GM21717 (cell line): ENCODE measurements around the gene BAZ1B.
A peak's percentile ranks its signal among the peaks of the same experiment; 100 is the strongest.
"Not testable (repeated sequence)": the region's sequence is repeated elsewhere in the genome, so short reads cannot be mapped to it uniquely, and the experiment has no call there.

ENCODE experiments used
- ATAC-seq: cut with Tn5 transposase; IDR thresholded peaks from one replicate; pipeline ENCODE4 v1.9.1; 2021; ENCODE audit warnings: mild to moderate bottlenecking, moderate library complexity; ENCODE audit not compliant: unreplicated experiment

Gene BAZ1B

DNA sequence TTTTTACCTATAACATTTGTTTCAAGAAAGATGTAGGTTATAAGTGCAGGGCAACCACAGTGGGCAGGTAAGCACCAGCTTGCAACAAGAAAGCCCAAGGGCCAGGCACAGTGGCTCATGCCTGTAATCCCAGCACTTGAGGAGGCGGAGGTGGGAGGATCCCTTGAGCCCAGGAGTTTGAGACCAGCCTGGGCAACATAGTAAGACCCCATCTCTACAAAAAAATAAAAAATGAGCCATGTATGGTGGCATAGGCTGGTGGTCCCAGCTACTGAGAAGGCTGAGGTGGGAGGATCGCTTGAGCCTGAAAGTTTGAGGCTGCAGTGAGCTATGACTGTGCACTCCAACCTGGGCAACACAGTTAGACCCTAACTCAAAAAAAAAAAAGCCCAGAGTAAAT, 22.6 kb upstream of the BAZ1B start:
- no peak for ATAC-seq

DNA sequence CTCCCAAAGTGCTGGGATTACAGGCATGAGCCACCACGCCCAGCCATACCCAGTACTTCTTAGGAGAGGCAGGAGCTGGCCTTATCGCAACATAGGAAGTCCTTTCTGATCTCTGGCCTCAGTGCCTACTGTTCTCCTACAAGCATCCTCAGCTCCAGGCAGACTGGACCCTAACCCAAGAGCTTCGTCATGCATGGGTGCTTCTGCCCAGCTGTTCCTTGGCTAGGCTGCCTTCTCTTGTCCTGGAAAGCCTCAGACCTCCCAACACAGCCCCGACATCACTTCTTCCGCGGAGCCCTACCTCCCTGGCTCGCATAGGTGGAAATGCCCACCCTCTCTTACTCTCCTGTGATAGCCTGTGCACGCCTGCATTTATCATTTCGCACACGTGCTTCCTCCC, 19.6 kb upstream of the BAZ1B start:
- no peak for ATAC-seq

DNA sequence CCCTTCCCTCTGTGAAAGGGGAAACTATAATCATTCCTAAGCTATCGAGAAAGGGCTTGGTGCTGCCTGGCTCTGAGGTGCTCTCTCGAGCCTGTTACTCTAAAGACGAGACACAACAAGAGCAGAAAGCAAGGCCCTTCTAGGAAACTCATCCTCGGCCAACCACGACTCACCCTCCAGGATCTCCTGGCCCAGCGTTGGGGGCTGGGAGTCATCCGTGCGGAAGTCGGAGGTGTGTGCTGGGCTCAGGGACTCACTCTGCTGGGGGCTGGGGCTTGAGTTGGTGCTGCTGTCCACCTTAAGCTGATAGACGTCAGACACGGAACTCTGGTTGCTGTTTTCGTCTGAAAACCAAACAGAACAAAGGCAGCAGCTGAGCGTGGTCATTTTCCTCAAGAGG, 17.6 kb upstream of the BAZ1B start:
- no peak for ATAC-seq

- ATAC-seq, result not testable (repeated sequence)
Observed at GRCh38 chr7:73538510-73538909, 16.4 kb upstream of the BAZ1B start.

DNA sequence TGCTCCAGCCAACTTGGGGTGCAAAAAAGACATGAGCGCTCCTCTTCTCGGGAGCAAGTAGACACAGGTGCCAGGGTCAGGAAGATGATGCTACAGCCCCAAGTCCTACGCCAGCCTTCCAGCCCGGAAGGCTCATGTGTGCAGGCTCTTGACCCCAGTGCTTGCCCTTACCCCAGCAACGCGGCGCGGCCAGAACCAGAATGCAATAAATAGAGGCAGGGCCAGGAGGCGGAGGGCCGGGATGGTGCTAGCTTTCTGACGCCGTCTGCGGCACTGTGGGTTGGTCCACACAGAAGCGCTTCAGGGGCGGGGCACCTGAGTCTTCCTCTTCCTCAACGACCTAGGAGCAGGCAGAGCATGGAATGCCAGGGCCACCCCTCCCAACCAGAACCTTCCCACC, 15.0 kb upstream of the BAZ1B start:
- no peak for ATAC-seq

- ATAC-seq, result no peak
Observed at GRCh38 chr7:73536479-73536878, 14.4 kb upstream of the BAZ1B start.

DNA sequence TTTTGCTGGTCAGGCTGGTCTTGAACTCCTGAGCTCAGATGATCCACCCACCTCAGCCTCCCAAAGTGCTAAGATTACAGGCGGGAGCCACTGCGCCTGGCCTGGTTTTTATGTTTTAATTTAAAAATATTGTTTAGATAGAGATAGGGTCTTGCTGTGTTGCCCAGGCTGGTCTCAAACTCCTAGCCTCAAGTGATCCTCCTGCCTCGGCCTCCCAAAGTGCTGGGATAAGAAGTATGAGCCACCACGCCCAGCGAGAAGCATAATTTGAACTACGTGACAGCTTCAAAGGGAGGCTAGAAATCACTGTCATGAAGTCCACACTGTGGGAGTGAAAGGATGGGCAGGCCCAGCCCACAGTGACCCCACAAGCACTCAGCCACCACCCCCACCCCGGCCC, 13.8 kb upstream of the BAZ1B start:
- not testable (repeated sequence) for ATAC-seq

DNA sequence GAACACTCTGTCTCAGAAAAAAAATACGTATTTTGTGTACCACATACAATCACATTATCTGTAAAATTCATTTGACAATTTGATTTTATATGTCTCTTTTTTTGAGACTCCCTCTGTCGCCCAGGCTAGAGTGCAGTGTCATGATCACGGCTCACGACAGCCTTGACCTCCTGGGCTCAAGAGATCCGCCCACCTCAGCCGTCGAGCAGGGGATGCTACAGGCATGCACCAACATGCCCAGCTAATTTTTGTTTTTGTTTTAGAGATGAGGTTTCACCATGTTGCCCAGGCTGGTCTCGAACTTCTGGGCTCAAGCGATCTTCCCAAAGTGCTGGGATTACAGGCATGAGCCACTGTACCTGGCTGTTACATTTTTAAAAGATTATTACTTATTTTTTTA, 11.6 kb upstream of the BAZ1B start:
- ATAC-seq, result no peak

DNA sequence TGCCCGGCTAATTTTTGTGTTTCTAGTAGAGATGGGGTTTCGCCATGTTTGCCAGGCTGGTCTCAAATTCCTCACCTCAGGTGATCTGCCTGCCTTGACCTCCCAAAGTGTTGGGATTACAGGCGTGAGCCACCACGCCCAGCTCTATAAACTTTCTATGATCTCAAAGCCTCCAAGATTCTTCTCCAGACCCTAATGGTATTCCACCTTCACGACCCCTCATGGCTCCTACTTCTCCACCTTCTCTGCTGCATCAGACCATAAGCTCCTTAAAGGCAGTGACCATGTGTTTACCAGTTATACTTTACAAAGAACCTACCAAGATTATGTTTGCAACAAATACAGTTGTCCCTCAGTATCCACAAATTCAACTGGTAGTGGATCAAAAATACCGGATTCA, 10.1 kb upstream of the BAZ1B start:
- ATAC-seq, result no peak

- no peak for ATAC-seq
Observed at GRCh38 chr7:73530800-73531199, 8.7 kb upstream of the BAZ1B start.

DNA sequence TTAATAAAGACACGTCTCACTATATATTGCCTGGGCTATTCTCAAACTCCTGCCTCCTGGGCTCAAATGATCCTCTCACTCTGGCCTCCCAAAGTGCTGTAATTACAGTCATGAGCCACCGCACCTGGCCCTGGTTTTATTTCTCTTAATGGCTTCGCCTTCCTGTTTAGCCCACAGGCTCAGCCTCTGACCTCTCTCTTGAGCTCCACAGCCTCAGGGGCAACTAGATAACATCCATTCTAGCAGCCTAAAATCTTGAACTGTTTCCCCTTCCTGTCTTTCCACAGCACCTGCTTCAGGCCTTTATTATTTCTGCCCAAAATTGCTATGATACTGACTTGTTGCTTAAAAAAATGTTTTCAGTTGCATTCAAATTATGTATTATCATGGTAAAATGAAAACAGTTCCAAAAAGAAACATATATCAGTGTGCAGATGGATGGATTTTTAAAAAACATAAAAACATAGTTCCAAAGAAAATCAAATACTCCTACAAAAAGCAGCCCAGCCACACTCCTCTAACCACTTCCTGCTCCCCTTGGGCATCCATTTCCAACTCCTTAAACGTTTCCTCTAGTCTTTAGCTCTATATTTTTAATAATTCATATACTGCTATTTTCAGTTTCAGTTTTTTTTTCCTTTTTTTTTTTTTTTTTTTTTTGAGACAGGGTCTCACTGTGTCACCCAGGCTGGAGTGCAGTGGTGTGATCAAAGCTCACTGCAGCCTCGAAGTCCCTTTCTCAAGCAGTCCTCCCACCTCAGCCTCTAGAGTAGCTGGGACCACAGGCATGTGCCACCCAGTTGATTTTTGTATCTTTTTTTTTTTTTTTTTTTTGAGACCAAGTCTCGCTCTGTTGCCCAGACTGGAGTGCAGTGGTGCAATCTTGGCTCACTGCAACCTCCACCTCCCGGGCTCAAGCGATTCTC, 5.1 kb upstream of the BAZ1B start:
- ATAC-seq, result no peak

DNA sequence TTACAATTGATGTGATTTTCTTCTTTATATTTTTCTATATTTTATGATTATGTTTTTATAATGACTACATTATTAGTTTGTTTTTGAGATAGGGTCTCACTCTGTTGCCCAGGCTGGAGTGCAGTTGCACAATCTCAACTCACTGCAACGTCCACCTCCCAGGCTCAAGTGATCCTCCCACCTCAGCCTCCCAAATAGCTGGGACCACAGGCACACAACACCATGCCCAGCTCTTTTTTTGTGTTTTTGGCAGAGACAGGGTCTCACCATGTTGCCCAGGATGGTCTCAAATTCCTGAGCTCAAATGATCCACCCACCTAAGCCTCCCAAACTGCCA, 4.0 kb upstream of the BAZ1B start:
- not testable (repeated sequence) for ATAC-seq

DNA sequence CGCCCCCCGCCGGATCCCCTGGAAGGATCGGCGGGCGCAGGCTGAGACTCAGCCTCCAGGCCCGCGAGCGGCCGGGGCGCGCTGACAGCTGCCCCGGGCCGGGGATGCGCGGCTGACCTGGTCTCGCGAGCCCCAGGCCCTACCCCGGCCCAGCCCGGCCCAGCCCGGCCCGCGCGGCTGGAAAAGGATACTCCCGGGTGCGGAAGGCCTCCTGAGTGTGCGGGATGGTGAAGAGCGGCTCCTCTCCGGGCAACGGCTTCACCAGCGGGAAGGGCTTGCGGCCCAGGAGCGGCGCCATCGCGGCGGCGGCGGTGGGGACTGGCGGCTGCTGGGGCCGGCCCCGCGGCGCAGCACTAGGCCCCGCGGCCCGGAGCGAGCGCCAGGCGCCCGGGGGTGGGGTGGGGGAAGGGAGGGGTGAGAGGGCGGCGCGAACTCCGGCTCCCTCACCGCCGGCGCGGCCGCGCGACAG, 423 bp downstream of the BAZ1B start:
- peak; percentile 46 for ATAC-seq

- no peak for ATAC-seq
Observed at GRCh38 chr7:73520673-73521635, 1.1 kb downstream of the BAZ1B start.

DNA sequence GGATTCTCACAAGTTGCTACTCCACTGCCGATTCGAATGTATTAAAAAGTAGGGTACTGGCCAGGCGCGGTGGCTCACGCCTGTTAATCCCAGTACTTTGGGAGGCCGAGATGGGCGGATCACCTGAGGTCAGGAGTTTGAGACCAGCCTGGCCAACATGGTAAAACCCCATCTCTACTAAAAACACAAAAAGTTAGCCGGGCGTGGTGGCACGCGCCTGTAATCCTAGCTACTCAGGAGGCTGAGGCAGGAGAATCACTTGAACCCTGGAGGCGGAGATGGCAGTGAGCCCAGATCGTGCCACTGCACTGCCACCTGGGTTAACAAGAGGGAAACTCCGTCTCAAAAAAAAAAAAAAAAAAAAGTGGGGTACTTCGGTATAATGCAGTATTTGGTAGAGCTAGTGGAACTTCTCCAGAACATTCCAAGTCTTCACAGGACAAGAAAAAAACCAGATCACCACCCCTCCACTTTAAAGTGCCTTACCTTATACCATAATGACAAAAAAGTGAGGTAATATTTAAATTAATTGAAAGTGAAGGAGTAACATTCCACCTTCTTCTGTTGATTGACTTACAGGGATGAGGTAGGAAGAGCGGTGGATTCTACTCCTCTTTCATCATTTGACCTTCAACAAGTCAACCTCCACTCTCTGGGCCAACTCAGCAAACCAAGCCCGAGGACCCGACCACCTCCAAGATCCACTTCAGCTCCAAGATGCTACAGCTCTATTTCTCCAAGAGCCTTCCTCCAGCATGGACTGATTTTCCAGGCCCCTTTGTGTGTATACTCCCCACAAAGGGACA, 2.0 kb downstream of the BAZ1B start:
- ATAC-seq, result no peak

DNA sequence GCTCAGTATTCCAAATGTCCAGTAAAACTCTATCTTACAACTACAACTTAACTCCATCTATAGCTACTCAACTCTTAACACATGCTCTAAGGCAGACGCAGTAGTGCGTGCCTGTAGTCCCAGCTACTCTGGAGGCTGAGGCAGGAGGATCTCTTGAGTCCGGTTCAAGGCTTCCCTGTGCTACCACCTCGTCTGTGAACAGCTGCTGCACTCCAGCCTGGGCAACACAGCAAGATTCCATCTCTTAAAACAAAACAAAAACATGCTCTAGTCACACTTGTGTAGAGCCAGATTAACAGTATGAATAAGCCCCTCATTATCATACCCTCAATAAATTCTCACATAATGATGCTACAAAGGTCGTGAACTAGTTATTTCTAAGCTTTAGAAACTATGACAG, 3.6 kb downstream of the BAZ1B start:
- no peak for ATAC-seq

- no peak for ATAC-seq
Observed at GRCh38 chr7:73517241-73517995, 4.7 kb downstream of the BAZ1B start.

- no peak for ATAC-seq
Observed at GRCh38 chr7:73515178-73515577, 6.9 kb downstream of the BAZ1B start.

DNA sequence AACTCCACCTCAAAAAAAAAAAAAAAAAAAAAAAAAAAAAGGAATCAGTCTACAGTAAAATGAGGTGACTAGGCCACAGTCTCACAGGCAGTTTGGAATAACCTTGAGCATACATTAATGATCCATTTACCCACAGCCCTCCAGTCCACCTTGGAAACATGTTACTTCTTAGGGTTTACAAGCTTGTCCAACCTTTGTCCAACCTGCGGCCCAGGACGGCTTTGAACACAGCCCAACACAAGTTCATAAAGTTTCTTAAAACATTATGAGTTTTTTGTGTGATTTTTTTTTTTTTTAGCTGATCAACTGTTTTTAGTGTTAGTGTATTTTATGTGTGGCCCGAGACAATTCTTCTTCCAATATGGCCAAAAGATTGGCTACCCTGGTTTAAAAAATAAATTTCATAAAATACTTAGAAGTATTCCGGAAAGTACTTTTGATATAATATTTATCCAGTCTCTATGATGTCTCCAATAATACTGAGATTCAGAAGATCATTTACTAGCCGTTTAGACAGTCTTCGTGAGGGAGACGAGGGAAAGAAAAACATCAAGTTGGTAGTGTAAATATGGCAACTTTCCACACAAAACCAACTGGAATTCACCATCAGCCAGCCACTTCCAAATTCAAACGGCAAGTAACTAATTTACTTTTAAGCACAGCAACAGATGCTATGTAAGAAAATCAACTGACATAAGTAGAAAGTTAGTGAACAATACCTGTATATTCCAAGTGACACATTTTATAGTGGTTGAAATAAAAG, 9.9 kb downstream of the BAZ1B start:
- ATAC-seq, result no peak
